HG02938 (cell line): ENCODE results near the gene BICD2.

ENCODE experiments used
- ATAC-seq: cut with Tn5 transposase; IDR thresholded peaks from one replicate; pipeline ENCODE4 v1.9.1; 2021; ENCODE audit warnings: mild to moderate bottlenecking, moderate library complexity; ENCODE audit not compliant: unreplicated experiment

BICD2 gene

DNA sequence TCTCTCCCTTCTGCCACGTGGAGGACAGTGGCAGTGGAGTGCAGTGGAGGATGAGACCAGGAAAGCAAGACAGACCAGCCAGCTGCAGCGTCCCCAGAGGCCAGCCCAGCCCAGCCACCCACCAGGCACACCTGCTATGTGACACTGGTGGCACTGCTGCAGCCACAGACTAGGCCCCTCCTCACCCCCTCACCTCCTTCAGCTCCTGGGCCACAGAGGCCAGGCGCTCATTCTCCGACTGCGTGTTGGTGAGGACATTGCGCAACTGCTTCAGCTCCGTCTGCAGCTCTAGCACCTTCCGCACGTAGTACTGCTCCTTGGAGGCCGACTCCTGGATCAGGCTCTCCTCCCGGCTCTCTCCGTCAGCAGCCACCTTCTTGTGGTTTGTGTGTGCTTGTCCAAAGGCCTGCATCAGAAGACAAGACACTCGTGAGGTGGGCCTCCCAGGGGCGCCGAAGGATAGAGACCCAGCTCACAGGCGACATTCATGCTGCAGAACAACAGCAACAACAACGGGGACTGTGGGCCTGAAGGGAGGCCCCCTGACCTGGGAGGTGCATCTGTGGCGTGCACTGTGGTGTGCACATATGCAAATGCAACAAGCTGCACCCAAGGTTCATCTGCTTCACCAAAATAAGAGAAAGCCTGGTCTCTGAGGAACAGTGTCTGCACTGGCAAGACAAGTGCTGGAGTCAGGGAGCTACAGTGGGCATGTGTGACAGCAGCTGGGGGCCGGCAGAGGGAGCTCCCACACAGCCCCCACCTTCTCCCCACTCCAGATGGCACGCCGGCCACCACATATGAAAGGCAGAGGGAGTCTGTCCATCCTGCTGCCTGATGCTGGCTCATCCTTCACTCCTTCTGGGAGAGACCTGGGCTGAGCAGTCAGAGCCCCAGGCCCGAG, 35.5 kb downstream of the BICD2 start:
- ATAC-seq: peak; percentile 65

- ATAC-seq: no peak
These were observed 36.6 kb downstream of the BICD2 start for GRCh38 chr9:92727716-92728700.

- no peak for ATAC-seq
These were observed 37.5 kb downstream of the BICD2 start for GRCh38 chr9:92726971-92727715.

DNA sequence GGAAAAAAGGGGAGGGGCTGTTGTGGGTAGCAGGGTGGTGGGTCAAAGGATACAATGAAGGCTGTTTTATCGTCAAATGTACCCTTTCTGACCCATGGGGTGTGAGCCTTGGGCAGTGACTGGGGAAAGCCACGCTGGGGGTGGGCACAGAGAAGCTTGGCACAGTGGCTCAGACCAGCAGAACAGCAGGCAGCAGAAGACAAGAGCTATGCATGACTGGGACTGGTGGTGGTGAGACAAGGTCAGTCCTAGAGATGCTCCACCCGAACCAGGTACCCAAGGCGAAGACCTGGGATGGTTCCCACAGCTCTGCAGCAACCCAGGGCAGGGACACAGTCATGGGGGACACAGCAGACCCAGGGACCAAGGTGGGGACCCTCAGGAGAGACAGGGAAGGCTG, 38.3 kb downstream of the BICD2 start:
- ATAC-seq: no peak

GRCh38 chr9:92725766-92726165, 38.9 kb downstream of the BICD2 start:
- no peak for ATAC-seq

DNA sequence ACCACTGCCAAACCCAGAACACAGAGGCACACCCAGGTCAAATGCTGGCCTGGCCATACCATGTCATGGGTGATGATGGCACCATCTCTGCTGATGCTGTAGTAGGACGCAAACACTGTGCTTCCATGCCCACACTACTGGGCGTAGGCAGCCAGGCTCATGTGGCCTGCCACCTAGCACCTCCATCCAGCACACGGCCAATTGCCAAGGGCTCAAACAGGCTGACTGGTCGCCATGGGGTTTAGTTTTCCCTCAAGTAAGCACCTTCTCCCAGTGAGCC, 39.4 kb downstream of the BICD2 start:
- no peak for ATAC-seq

- no peak for ATAC-seq
These were observed 39.9 kb downstream of the BICD2 start for GRCh38 chr9:92724528-92725265.

DNA sequence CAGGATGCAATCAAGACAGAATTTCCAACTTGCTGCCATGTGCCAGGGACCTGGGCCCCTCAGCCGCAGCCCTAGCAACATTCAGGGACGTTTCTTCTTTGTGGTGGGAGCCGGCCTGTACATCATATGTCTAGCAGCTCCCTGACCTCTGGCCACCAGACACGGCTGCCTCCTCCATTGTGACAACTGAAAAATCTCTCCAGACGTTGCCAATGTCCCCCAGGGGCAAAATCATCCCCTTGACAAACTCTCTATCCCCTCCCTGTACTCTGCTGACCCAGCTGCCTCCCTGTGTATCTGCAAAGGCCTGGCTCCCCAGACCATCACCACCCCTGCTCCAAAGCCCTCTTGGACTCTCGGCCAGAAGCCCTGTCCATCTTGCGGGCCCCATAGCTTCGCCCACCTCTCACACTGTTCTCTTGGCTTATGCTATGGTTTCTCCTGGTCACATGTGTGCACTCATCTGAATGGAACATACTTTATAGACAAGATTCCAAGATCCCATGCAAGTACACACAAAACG, 40.8 kb downstream of the BICD2 start:
- ATAC-seq: no peak

DNA sequence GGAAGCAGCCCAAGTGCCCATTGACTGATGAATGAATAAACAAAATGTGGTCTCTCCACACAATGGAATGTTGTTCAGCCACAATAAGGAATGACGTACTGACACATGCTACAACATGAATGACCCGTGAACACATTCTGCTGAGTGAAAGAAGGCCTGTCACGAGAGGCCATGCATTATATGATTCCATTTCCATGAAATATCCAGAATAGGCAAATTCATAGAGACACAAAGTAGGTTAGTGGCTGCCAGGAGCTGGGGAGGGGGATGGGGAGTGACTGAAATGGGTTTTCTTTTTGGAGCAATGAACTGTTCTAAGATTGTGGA, 41.4 kb downstream of the BICD2 start:
- no peak for ATAC-seq

- no peak for ATAC-seq
These were observed 42.0 kb downstream of the BICD2 start for GRCh38 chr9:92722386-92723298.

- no peak for ATAC-seq
These were observed 43.1 kb downstream of the BICD2 start for GRCh38 chr9:92721548-92721947.

- no peak for ATAC-seq
These were observed 43.7 kb downstream of the BICD2 start for GRCh38 chr9:92720807-92721535.

GRCh38 chr9:92720209-92720765, 44.3 kb downstream of the BICD2 start:
- ATAC-seq: no peak

DNA sequence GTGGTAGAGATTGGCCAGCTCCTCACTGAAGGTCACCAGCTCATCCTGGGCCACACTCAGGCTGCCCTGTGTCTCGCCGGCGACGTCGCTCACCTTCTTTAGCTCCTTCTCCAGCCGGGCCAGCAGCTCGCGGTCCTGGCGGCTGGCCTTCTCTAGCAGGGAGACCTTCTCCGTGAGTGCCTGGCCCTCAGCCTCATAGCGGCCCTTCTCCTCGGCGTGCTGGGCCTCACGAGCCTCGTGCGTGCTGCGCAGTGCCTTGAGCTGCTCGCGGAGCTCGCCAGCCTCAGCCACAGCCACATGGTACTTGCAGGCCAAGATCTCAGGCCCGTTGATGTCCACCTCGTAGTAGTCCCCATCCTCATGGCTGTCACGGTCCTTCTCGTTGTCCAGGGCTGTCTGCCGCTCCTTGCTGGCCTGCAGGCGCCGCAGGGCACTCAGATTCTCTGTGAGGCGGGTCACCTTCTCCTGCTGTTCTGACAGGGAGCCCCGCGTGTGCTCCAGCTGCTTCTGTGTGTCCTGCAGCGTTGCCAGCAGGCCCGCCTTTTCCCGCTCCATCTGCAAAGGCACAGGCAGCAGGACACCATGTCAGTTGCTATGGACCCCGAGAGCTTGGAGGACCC, 45.5 kb downstream of the BICD2 start:
- ATAC-seq: no peak

- ATAC-seq: no peak
These were observed 46.3 kb downstream of the BICD2 start for GRCh38 chr9:92718086-92719001.

GRCh38 chr9:92717201-92718085, 47.2 kb downstream of the BICD2 start:
- no peak for ATAC-seq
